GM12872 (cell line): Measurements from ENCODE around the gene ZSWIM7.

ENCODE experiments used
- CTCF ChIP-seq: IDR thresholded peaks from 3 replicates; pipeline ENCODE4 v1.5.1; 2011; ENCODE audit warnings: low read depth, mild to moderate bottlenecking, low read length, moderate library complexity; ENCODE audit not compliant: insufficient read depth

Gene ZSWIM7

GRCh38 chr17:15935891-15936290 lies 63.6 kb downstream of the ZSWIM7 start:
- TF ChIP-seq CTCF, result no peak

- TF ChIP-seq CTCF, result no peak
Measured at GRCh38 chr17:15934866-15935265, 64.6 kb downstream of the ZSWIM7 start.

GRCh38 chr17:15931394-15931793 lies 68.1 kb downstream of the ZSWIM7 start:
- TF ChIP-seq CTCF, result no peak

- TF ChIP-seq CTCF, result no peak
Measured at GRCh38 chr17:15930426-15930825, 69.1 kb downstream of the ZSWIM7 start.

GRCh38 chr17:15929941-15930340 lies 69.6 kb downstream of the ZSWIM7 start:
- no peak for TF ChIP-seq CTCF

GRCh38 chr17:15928286-15928785 lies 71.2 kb downstream of the ZSWIM7 start:
- TF ChIP-seq CTCF, result no peak
